SK-N-SH treated with all-trans-retinoic acid at 6 μM for 48 hours (cell line): ENCODE measurements around the gene FNDC3A.
A peak's percentile ranks its signal among the peaks of the same experiment; 100 is the strongest.

Source experiments
- ATAC-seq: fragments of 200-7000 bp; cut with Tn5 transposase; 3 replicates; pipeline ENCODE4 v1.9.1; 2020; ENCODE audit warnings: mild to moderate bottlenecking, moderate library complexity
- ARNTL ChIP-seq: fragments of 450-650 bp; formaldehyde crosslinking; IDR thresholded peaks from 2 replicates; pipeline ENCODE4 v1.5.0; 2020; ENCODE audit warnings: low read depth, mild to moderate bottlenecking, moderate library complexity, borderline replicate concordance
- CSDC2 ChIP-seq: fragments of 250-450 bp; sonication (Bioruptor Pico); IDR thresholded peaks from 2 replicates; pipeline ENCODE4 v1.5.0; 2020; ENCODE audit warnings: mild to moderate bottlenecking, moderate library complexity
- ESRRG ChIP-seq: fragments of 250-450 bp; sonication (Bioruptor Pico); IDR thresholded peaks from 2 replicates; pipeline ENCODE4 v1.6.1; 2021; ENCODE audit warnings: mild to moderate bottlenecking
- GLIS3 ChIP-seq: fragments of 250-450 bp; sonication (Bioruptor Pico); IDR thresholded peaks from 2 replicates; pipeline ENCODE4 v1.5.0; 2020; ENCODE audit warnings: mild to moderate bottlenecking, moderate library complexity
- ISL1 ChIP-seq: fragments of 250-450 bp; sonication (Bioruptor Pico); IDR thresholded peaks from 2 replicates; pipeline ENCODE4 v2.1.2; 2022; ENCODE audit warnings: mild to moderate bottlenecking, moderate library complexity
- TCF4 ChIP-seq: fragments of 250-450 bp; sonication (Bioruptor Pico); IDR thresholded peaks from 2 replicates; pipeline ENCODE4 v1.8.0; 2021; ENCODE audit warnings: mild to moderate bottlenecking, moderate library complexity, borderline replicate concordance
- TOX ChIP-seq: fragments of 250-450 bp; sonication (Bioruptor Pico); IDR thresholded peaks from 2 replicates; pipeline ENCODE4 v1.8.0; 2021; ENCODE audit warnings: mild to moderate bottlenecking, moderate library complexity, borderline replicate concordance
- ZFP3 ChIP-seq: fragments of 250-450 bp; sonication (Bioruptor Pico); IDR thresholded peaks from 2 replicates; pipeline ENCODE4 v1.5.0; 2020; ENCODE audit warnings: mild to moderate bottlenecking, moderate library complexity
- ZNF565 ChIP-seq: fragments of 450-650 bp; formaldehyde crosslinking; conservative IDR thresholded peaks from 2 replicates; pipeline ENCODE4 v1.5.0; 2020; ENCODE audit warnings: low read depth, mild to moderate bottlenecking, moderate library complexity
- ZNF70 ChIP-seq: fragments of 450-650 bp; formaldehyde crosslinking; IDR thresholded peaks from 2 replicates; pipeline ENCODE4 v1.5.0; 2020; ENCODE audit warnings: mild to moderate bottlenecking, moderate library complexity
- TF ChIP-seq, protein P1 (sequence below): fragments of 250-450 bp; sonication (Bioruptor Pico); IDR thresholded peaks from 2 replicates; pipeline ENCODE4 v1.8.0; 2020; ENCODE audit warnings: mild to moderate bottlenecking, moderate library complexity, borderline replicate concordance
- TF ChIP-seq, protein P2 (sequence below): fragments of 250-450 bp; sonication (Bioruptor Pico); IDR thresholded peaks from 2 replicates; pipeline ENCODE4 v1.5.1; 2020; ENCODE audit warnings: low read depth, mild to moderate bottlenecking, moderate library complexity
- TF ChIP-seq, protein P3 (sequence below): fragments of 250-450 bp; sonication (Bioruptor Pico); IDR thresholded peaks from 2 replicates; pipeline ENCODE4 v1.5.0; 2020; ENCODE audit warnings: mild to moderate bottlenecking, moderate library complexity
- TF ChIP-seq, protein P4 (sequence below): fragments of 250-450 bp; sonication (Bioruptor Pico); IDR thresholded peaks from 2 replicates; pipeline ENCODE4 v1.5.1; 2021; ENCODE audit warnings: mild to moderate bottlenecking, moderate library complexity

The FNDC3A gene

DNA sequence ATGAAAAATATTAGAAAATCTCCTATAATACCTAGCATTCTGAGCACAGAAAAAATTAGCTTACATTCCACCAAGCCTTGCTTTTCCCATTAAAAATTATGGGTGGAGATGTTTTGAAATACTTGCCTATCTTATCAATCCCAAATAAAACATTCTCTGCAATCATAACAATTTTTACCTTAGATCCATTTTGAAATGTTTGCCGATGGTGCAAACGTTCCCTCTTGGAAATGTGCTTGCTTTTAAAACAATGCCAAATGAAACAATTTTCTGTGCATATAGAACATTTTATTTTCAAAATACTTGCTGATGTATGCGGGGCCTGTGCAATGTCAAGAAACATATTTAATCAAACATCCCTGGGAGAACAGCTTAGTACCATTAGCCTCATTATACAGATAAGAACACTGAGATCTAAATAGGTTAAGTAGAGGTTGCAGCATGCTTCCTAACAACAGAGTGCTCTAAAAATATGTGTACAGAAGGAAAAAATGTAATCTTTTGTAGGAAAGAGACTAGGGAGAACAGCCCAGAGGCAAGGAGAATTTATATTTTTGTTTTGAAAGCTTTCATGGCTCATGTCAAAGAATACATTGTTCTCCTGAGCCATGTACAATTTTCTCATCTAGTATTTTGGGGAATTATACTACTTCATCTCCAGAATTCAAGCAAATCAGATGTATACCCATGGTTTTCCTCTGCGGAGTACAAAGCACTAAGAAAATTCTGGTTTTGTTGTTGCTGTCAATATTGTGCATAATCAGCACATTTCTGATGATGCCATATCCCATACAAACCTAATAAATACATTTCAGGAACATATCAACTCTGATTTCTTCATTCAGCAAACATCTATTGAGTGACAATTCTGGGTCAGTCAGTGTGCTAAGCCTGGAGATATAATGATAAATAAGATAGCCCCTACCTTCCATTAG is 25.9 kb upstream of the FNDC3A start:
- ATAC-seq, result peak; percentile 51; the same call in 1 of the 3 replicates
- TF ChIP-seq ZNF565 (CRISPR knock-in tag), result no peak
- peak; percentile 48; the same call in 1 of the 2 replicates for TF ChIP-seq ESRRG
- TF ChIP-seq ZFP3 (CRISPR knock-in tag), result peak; percentile 34; the same call in 1 of the 2 replicates
- TF ChIP-seq, protein P1, sequence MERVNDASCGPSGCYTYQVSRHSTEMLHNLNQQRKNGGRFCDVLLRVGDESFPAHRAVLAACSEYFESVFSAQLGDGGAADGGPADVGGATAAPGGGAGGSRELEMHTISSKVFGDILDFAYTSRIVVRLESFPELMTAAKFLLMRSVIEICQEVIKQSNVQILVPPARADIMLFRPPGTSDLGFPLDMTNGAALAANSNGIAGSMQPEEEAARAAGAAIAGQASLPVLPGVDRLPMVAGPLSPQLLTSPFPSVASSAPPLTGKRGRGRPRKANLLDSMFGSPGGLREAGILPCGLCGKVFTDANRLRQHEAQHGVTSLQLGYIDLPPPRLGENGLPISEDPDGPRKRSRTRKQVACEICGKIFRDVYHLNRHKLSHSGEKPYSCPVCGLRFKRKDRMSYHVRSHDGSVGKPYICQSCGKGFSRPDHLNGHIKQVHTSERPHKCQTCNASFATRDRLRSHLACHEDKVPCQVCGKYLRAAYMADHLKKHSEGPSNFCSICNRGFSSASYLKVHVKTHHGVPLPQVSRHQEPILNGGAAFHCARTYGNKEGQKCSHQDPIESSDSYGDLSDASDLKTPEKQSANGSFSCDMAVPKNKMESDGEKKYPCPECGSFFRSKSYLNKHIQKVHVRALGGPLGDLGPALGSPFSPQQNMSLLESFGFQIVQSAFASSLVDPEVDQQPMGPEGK (CRISPR knock-in tag), result no peak
- peak; percentile 83 for TF ChIP-seq TCF4 (CRISPR knock-in tag)
- TF ChIP-seq, protein P2, sequence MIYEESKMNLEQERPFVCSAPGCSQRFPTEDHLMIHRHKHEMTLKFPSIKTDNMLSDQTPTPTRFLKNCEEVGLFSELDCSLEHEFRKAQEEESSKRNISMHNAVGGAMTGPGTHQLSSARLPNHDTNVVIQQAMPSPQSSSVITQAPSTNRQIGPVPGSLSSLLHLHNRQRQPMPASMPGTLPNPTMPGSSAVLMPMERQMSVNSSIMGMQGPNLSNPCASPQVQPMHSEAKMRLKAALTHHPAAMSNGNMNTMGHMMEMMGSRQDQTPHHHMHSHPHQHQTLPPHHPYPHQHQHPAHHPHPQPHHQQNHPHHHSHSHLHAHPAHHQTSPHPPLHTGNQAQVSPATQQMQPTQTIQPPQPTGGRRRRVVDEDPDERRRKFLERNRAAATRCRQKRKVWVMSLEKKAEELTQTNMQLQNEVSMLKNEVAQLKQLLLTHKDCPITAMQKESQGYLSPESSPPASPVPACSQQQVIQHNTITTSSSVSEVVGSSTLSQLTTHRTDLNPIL (CRISPR knock-in tag), result peak; percentile 55; the same call in 1 of the 2 replicates
- TF ChIP-seq, protein P3, sequence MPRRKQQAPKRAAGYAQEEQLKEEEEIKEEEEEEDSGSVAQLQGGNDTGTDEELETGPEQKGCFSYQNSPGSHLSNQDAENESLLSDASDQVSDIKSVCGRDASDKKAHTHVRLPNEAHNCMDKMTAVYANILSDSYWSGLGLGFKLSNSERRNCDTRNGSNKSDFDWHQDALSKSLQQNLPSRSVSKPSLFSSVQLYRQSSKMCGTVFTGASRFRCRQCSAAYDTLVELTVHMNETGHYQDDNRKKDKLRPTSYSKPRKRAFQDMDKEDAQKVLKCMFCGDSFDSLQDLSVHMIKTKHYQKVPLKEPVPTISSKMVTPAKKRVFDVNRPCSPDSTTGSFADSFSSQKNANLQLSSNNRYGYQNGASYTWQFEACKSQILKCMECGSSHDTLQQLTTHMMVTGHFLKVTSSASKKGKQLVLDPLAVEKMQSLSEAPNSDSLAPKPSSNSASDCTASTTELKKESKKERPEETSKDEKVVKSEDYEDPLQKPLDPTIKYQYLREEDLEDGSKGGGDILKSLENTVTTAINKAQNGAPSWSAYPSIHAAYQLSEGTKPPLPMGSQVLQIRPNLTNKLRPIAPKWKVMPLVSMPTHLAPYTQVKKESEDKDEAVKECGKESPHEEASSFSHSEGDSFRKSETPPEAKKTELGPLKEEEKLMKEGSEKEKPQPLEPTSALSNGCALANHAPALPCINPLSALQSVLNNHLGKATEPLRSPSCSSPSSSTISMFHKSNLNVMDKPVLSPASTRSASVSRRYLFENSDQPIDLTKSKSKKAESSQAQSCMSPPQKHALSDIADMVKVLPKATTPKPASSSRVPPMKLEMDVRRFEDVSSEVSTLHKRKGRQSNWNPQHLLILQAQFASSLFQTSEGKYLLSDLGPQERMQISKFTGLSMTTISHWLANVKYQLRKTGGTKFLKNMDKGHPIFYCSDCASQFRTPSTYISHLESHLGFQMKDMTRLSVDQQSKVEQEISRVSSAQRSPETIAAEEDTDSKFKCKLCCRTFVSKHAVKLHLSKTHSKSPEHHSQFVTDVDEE (CRISPR knock-in tag), result peak; percentile 55; the same call in 1 of the 2 replicates
- TF ChIP-seq ISL1 (CRISPR knock-in tag), result peak; percentile 82
- TF ChIP-seq GLIS3, result no peak
- TF ChIP-seq, protein P4, sequence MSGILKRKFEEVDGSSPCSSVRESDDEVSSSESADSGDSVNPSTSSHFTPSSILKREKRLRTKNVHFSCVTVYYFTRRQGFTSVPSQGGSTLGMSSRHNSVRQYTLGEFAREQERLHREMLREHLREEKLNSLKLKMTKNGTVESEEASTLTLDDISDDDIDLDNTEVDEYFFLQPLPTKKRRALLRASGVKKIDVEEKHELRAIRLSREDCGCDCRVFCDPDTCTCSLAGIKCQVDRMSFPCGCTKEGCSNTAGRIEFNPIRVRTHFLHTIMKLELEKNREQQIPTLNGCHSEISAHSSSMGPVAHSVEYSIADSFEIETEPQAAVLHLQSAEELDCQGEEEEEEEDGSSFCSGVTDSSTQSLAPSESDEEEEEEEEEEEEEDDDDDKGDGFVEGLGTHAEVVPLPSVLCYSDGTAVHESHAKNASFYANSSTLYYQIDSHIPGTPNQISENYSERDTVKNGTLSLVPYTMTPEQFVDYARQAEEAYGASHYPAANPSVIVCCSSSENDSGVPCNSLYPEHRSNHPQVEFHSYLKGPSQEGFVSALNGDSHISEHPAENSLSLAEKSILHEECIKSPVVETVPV (CRISPR knock-in tag), result 0 out of 2 replicates have a peak, but pooled peaks have one; percentile 34

DNA sequence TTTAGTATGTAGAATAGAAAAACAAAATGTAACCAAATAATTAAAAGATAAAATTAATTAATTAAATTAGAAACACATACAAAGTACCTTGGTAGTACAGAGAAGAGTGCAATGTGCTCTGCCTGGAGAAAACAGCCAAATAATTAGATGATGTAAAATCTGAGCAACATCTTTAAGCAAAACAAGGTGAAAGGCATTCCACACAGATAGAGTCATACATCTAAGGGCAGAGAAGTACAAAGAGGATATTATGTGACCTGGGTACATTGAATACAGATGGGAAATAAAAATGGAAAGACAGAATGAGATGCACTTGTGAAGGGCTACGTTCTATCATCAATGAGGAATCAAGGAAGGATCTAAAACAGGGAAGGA is 25.2 kb upstream of the FNDC3A start:
- peak; percentile 80 for ATAC-seq
- TF ChIP-seq TOX (CRISPR knock-in tag) (no peak), TCF4 (CRISPR knock-in tag) (no peak), ISL1 (CRISPR knock-in tag) (peak; percentile 33; the same call in 1 of the 2 replicates), ZNF70 (CRISPR knock-in tag) (no peak)

DNA sequence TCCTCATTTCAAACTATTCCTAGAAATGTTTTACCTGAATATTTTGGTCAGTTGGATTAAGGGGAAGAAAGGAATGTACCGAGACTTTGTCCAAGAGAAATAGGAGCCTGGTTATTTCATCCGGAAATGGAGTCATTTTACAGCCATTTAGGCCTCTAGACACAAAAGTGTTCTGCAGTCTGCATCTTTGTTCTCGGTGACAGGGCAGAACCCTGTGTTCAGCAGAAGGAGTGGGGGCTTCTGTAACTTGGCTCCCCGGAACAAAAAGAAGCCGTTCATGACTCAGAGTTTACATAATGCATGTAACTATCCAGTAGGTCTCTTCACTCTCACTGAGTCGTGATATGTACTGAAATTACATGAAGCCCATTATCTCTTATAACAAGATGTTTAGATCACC is 21.6 kb upstream of the FNDC3A start:
- TF ChIP-seq, protein P4 (CRISPR knock-in tag), result no peak
- TF ChIP-seq, protein P1 (CRISPR knock-in tag), result peak; percentile 48; the same call in 1 of the 2 replicates
- TF ChIP-seq ARNTL (CRISPR knock-in tag), result no peak
- TF ChIP-seq CSDC2 (CRISPR knock-in tag), result no peak
- no peak for TF ChIP-seq ZNF70 (CRISPR knock-in tag)
- no peak for TF ChIP-seq ESRRG
- ATAC-seq, result peak; percentile 53
